ENCODE measurements around the gene DHCR24.
"Not testable (repeated sequence)": the region's sequence is repeated elsewhere in the genome, so short reads cannot be mapped to it uniquely, and the experiment has no call there.

Gene DHCR24

GRCh38 chr1:54885807-54886723 lies 930 bp downstream of the DHCR24 start:
- DNase-seq = peak; percentile 19 to 67 (median 59)

- no peak for DNase-seq
Observed at GRCh38 chr1:54885237-54885679, 1.7 kb downstream of the DHCR24 start.

GRCh38 chr1:54884768-54885167 lies 2.2 kb downstream of the DHCR24 start:
- DNase-seq = no peak

DNA sequence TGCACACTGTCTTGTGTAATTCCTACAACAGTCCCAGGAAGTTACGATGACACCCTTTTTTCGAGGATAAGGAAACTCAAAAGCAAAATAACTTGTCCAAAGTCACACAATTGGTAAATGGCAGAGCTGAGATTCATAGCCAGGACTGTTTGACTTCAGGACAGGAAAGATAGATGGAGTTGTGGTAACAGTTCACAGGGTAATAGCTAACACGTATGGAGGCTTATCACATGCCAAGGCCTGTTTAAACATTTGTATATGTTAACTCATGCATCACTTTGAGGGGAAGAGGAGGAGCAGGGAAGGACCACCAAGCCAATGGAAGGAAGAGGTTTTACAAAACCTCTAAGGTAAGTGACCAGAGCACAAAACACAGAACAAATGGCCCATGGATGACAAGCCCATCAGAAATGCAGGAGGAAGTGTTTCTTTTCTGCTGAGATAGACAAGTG lies 2.8 kb downstream of the DHCR24 start:
- no peak for DNase-seq

GRCh38 chr1:54883349-54884102 lies 3.5 kb downstream of the DHCR24 start:
- no peak for DNase-seq

DNA sequence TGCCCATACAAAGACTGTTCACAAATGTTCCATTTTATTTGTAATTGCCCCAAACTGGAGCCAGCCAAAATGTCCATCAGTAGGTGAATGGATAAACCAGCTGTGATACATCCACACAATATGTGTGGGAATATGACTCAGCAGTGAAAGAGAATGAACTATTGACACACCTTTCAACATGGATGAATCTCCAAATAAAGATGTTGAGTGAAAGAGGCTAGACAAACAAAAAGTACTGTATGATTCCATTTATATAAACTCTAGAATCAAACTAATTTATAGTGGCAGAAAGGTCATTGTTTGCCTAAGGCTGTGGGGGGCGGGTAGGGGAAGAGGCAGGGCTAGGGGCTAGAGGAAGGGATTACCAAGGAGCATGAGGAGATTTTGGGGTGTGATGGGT lies 4.5 kb downstream of the DHCR24 start:
- peak in 1 of 3 experiments; percentile 17 for DNase-seq

GRCh38 chr1:54881604-54882003 lies 5.4 kb downstream of the DHCR24 start:
- DNase-seq = not testable (repeated sequence)

- no peak for DNase-seq
Observed at GRCh38 chr1:54879872-54880271, 7.1 kb downstream of the DHCR24 start.

- no peak for DNase-seq
Observed at GRCh38 chr1:54876814-54877213, 10.2 kb downstream of the DHCR24 start.

- DNase-seq = no peak
Observed at GRCh38 chr1:54875000-54875399, 12.0 kb downstream of the DHCR24 start.

- no peak for DNase-seq
Observed at GRCh38 chr1:54874079-54874830, 12.7 kb downstream of the DHCR24 start.

- no peak for DNase-seq
Observed at GRCh38 chr1:54872036-54872331, 15.0 kb downstream of the DHCR24 start.

DNA sequence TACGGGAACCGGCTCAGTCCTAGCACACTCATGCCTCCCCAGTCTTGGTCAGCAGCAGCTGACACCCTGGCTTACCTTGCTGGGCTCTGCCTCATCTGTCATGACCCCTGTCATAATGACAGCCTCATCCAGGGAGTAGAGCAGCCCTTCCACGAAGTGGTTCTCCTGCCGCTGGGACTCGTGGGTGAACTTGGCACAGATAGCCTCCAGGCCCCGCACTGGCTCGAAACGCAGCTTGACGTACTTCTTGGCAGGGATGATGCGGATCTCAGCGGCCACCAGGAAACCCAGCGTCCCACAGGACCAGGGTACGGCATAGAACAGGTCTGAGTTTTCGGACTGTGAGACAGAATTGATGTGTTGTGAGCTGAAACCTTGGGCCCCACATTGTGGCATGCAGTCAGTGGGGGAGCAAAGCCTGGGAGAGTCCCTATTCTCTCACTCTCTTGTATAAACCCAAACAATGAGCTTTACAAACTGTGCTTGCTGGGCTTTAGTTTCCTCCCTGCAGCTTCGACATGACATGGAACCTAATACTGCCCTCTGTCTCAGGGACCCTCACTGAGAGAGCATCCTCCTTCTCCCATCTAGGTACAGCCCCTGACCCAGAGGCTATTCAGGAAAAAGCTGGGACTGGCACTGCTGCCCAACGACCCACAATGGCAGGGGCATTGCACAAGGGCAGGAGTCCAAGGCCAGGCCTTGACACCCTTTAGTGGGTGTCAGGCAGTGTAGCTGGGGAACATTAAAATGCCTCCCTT lies 15.5 kb downstream of the DHCR24 start:
- no peak for DNase-seq

GRCh38 chr1:54870869-54871268 lies 16.1 kb downstream of the DHCR24 start:
- no peak for DNase-seq

DNA sequence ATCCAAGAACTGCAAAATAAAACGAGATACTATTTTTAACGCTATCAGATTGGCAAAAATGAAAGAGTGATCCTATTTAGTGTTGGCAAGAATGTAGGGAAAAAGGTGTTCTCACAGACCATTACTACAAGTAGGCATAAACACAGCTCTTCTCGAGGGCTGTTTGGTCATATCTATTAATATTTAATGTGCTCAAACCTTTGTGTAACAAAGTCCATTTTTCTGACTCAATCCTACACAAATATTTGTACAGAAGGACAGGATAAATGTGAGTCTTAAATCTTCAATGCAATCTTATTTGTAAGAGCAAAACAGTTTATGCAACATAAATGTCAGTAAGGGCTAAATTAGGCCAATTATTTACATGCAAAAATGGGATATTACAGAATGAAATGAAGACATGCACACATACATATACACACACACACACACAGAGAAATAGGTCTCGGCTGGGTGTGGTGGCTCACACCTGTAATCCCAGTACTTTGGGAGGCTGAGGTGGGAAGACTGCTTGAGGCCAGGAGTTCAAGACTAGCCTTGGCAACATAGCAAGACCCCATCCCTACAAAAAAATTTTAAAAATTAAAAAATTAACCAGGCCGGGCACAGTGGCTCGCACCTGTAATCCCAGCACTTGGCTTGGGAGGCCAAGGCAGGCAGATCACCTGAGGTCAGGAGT lies 17.7 kb downstream of the DHCR24 start:
- no peak for DNase-seq

DNA sequence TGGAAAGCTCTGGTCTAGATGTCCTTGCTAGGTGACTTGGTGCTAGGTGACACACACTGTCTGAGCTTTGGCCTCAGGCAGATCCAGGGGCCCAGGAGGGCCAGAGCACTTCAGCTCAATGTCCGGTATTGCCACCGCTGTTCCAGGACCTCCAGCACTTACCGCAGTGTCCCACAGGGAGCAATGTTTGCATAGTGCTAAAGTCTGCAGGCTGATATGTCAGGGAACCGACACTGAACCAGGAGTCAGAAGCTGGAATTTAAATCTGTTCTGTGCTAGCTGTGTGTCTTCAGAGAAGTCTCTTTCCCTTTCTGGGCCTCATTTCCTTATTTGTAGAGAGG lies 19.3 kb downstream of the DHCR24 start:
- DNase-seq = no peak

GRCh38 chr1:54866801-54867716 lies 19.9 kb downstream of the DHCR24 start:
- peak in 1 of 3 experiments; percentile 11 for DNase-seq

- no peak for DNase-seq
Observed at GRCh38 chr1:54865238-54866073, 21.5 kb downstream of the DHCR24 start.

GRCh38 chr1:54864460-54865208 lies 22.4 kb downstream of the DHCR24 start:
- no peak for DNase-seq
